ENCODE data around the gene MRPS35.

Gene MRPS35

DNA sequence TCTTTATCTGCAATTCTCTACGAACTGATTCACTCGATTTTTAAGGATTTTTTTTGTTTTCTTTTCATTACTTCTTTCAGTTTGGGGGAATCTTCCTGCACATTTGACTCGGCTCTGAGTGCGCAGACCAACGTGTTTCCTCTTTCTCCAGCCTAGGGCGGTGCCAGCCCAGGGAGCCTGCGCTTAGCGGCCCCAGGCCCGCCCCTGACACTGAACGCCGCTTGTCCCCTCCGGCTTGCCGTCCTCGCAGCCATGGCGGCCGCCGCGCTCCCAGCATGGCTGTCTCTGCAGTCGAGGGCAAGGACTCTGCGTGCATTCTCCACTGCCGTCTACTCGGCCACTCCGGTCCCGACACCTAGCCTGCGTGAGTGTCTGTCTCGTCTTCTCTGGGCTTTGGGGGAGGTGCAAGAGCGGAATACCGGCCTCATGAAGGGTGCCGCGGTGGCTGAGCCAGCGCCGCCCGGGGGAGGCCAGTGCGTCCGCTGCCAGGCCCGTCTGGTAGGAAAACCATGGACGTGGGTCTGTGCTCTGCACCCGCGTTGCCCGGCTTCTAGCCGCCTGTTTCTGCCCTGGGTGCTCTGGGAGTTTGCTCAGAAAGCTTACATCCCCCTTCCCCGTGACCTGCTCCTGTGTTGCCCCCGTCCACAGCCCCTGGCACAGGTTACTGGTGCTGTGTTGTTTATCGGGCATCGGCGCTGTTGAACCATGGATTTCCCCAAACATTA lies at the start of gene MRPS35 (continued):
- TF ChIP-seq SP2 (tag by site-specific recombination; IDR thresholded peaks at IDR 0.05) (peak; percentile 64), ZNF2 (tag by site-specific recombination; IDR thresholded peaks at IDR 0.05) (peak; percentile 98), ZNF785 (tag by site-specific recombination; IDR thresholded peaks at IDR 0.05) (peak; percentile 40; the same call in 1 of the 2 replicates), GLIS2 (tag by site-specific recombination; IDR thresholded peaks at IDR 0.05) (peak; percentile 80), ZNF654 (tag by site-specific recombination; IDR thresholded peaks at IDR 0.05; ENCODE audit: low read depth) (no peak), KLF7 (tag by site-specific recombination; IDR thresholded peaks at IDR 0.05; ENCODE audit: borderline replicate concordance) (peak; percentile 91), KLF9 (tag by site-specific recombination; IDR thresholded peaks at IDR 0.05; ENCODE audit: low read depth) (peak; percentile 67), ZNF830 (tag by site-specific recombination; IDR thresholded peaks at IDR 0.05; ENCODE audit: low read depth) (no peak), KLF8 (tag by site-specific recombination; IDR thresholded peaks at IDR 0.05) (peak; percentile 91), ZNF175 (tag by site-specific recombination; IDR thresholded peaks at IDR 0.05) (no peak), ZEB2 (tag by site-specific recombination; IDR thresholded peaks at IDR 0.05) (peak; percentile 61; the same call in 1 of the 2 replicates), ZNF558 (tag by site-specific recombination; IDR thresholded peaks at IDR 0.05) (no peak), ZNF48 (tag by site-specific recombination; IDR thresholded peaks at IDR 0.05) (no peak), ZNF600 (tag by site-specific recombination; IDR thresholded peaks at IDR 0.05) (peak; percentile 83), ZNF670 (tag by site-specific recombination; IDR thresholded peaks at IDR 0.05; ENCODE audit: low read depth) (no peak), KLF10 (tag by site-specific recombination; IDR thresholded peaks at IDR 0.05) (no peak), ZNF626 (tag by site-specific recombination; IDR thresholded peaks at IDR 0.05) (no peak), ELK4 (IDR thresholded peaks at IDR 0.05; ENCODE audit: borderline replicate concordance, low read depth, low read length) (no peak), ZNF677 (tag by site-specific recombination; IDR thresholded peaks at IDR 0.05) (0 out of 2 replicates have a peak, but pooled peaks have one; percentile 8), ZNF341 (tag by site-specific recombination; IDR thresholded peaks at IDR 0.05; ENCODE audit: low read depth) (peak; percentile 77), ZNF202 (tag by site-specific recombination; IDR thresholded peaks at IDR 0.05; ENCODE audit: borderline replicate concordance) (no peak), ZBTB44 (tag by site-specific recombination; IDR thresholded peaks at IDR 0.05) (no peak), ZSCAN16 (tag by site-specific recombination; IDR thresholded peaks at IDR 0.05) (peak; percentile 67; the same call in 1 of the 2 replicates), ZNF292 (tag by site-specific recombination; IDR thresholded peaks at IDR 0.05; ENCODE audit: borderline replicate concordance, low read depth) (no peak), ZBTB17 (tag by site-specific recombination; IDR thresholded peaks at IDR 0.05) (peak; percentile 96), ZNF121 (tag by site-specific recombination; IDR thresholded peaks at IDR 0.05) (peak; percentile 68; the same call in 1 of the 2 replicates), ZNF324 (tag by site-specific recombination; IDR thresholded peaks at IDR 0.05) (peak; percentile 95), ZBTB11 (tag by site-specific recombination; conservative IDR thresholded peaks at IDR 0.05; ENCODE audit: low read depth) (peak; percentile 63)
- TF ChIP-seq, protein P1, sequence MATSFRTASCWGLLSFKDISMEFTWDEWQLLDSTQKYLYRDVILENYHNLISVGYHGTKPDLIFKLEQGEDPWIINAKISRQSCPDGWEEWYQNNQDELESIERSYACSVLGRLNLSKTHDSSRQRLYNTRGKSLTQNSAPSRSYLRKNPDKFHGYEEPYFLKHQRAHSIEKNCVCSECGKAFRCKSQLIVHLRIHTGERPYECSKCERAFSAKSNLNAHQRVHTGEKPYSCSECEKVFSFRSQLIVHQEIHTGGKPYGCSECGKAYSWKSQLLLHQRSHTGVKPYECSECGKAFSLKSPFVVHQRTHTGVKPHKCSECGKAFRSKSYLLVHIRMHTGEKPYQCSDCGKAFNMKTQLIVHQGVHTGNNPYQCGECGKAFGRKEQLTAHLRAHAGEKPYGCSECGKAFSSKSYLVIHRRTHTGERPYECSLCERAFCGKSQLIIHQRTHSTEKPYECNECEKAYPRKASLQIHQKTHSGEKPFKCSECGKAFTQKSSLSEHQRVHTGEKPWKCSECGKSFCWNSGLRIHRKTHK (tag by site-specific recombination; IDR thresholded peaks at IDR 0.05), result no peak
- TF ChIP-seq, protein P2, sequence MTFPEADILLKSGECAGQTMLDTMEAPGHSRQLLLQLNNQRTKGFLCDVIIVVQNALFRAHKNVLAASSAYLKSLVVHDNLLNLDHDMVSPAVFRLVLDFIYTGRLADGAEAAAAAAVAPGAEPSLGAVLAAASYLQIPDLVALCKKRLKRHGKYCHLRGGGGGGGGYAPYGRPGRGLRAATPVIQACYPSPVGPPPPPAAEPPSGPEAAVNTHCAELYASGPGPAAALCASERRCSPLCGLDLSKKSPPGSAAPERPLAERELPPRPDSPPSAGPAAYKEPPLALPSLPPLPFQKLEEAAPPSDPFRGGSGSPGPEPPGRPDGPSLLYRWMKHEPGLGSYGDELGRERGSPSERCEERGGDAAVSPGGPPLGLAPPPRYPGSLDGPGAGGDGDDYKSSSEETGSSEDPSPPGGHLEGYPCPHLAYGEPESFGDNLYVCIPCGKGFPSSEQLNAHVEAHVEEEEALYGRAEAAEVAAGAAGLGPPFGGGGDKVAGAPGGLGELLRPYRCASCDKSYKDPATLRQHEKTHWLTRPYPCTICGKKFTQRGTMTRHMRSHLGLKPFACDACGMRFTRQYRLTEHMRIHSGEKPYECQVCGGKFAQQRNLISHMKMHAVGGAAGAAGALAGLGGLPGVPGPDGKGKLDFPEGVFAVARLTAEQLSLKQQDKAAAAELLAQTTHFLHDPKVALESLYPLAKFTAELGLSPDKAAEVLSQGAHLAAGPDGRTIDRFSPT (tag by site-specific recombination; IDR thresholded peaks at IDR 0.05), result peak; percentile 93

Data from HEK293 (cell line).